ENCODE measurements around the gene MYO18B.

Gene MYO18B

GRCh38 chr22:25777411-25777810 lies 35.4 kb downstream of the MYO18B start:
- DNase-seq (ENCODE audit: low read depth), result no peak

GRCh38 chr22:25777870-25778269 lies 35.9 kb downstream of the MYO18B start:
- DNase-seq (ENCODE audit: low read depth), result no peak

GRCh38 chr22:25779426-25779825 lies 37.4 kb downstream of the MYO18B start:
- DNase-seq (ENCODE audit: low read depth), result no peak

- DNase-seq (ENCODE audit: low read depth), result no peak
These were observed 37.9 kb downstream of the MYO18B start for GRCh38 chr22:25779890-25780289.

GRCh38 chr22:25780673-25781072 lies 38.7 kb downstream of the MYO18B start:
- DNase-seq (ENCODE audit: low read depth), result no peak

- DNase-seq (ENCODE audit: low read depth), result no peak
These were observed 39.8 kb downstream of the MYO18B start for GRCh38 chr22:25781801-25782200.

GRCh38 chr22:25782831-25783230 lies 40.8 kb downstream of the MYO18B start:
- no peak for DNase-seq (ENCODE audit: low read depth)

GRCh38 chr22:25783856-25784255 lies 41.9 kb downstream of the MYO18B start:
- DNase-seq (ENCODE audit: low read depth), result no peak

GRCh38 chr22:25786165-25786564 lies 44.2 kb downstream of the MYO18B start:
- no peak for DNase-seq (ENCODE audit: low read depth)

GRCh38 chr22:25791556-25791955 lies 49.6 kb downstream of the MYO18B start:
- no peak for DNase-seq (ENCODE audit: low read depth)

- DNase-seq (ENCODE audit: low read depth), result no peak
These were observed 53.5 kb downstream of the MYO18B start for GRCh38 chr22:25795478-25795877.

GRCh38 chr22:25797498-25798290 lies 55.7 kb downstream of the MYO18B start:
- no peak for DNase-seq (ENCODE audit: low read depth)

GRCh38 chr22:25800766-25801165 lies 58.8 kb downstream of the MYO18B start:
- DNase-seq (ENCODE audit: low read depth), result no peak

- no peak for DNase-seq (ENCODE audit: low read depth)
These were observed 60.0 kb downstream of the MYO18B start for GRCh38 chr22:25802018-25802417.

GRCh38 chr22:25804676-25805075 lies 62.7 kb downstream of the MYO18B start:
- DNase-seq (ENCODE audit: low read depth), result no peak

GRCh38 chr22:25806579-25806978 lies 64.6 kb downstream of the MYO18B start:
- no peak for DNase-seq (ENCODE audit: low read depth)

- DNase-seq (ENCODE audit: low read depth), result no peak
These were observed 72.7 kb downstream of the MYO18B start for GRCh38 chr22:25814685-25815084.

GRCh38 chr22:25815561-25815960 lies 73.6 kb downstream of the MYO18B start:
- DNase-seq (ENCODE audit: low read depth), result no peak

GRCh38 chr22:25816522-25817059 lies 74.6 kb downstream of the MYO18B start:
- DNase-seq (ENCODE audit: low read depth), result no peak

- no peak for DNase-seq (ENCODE audit: low read depth)
These were observed 75.3 kb downstream of the MYO18B start for GRCh38 chr22:25817092-25817943.

GRCh38 chr22:25818541-25818940 lies 76.6 kb downstream of the MYO18B start:
- DNase-seq (ENCODE audit: low read depth), result no peak

GRCh38 chr22:25822344-25822743 lies 80.4 kb downstream of the MYO18B start:
- no peak for DNase-seq (ENCODE audit: low read depth)

GRCh38 chr22:25823276-25823675 lies 81.3 kb downstream of the MYO18B start:
- no peak for DNase-seq (ENCODE audit: low read depth)
